ENCODE results near the gene DOC2B.
"Not testable (repeated sequence)": the region's sequence is repeated elsewhere in the genome, so short reads cannot be mapped to it uniquely, and the experiment has no call there.

Gene DOC2B

GRCh38 chr17:142102-142661, 39.3 kb downstream of the DOC2B start:
- no peak overlapping the region for H3K27ac ChIP-seq (replicated peaks; ENCODE audit: low read length)
- H2BK12ac ChIP-seq (ENCODE audit: low read length), result no peak overlapping the region
- H2BK5ac ChIP-seq (ENCODE audit: low read length), result no peak overlapping the region
- no peak overlapping the region for H2AFZ ChIP-seq (ENCODE audit: low read length)
- peaks cover 0 to 9% (median 8%) of the 10 kb centered on the region in 3 experiments for H3K27me3 ChIP-seq (ENCODE audit: control insufficient read depth in 3 of 3, insufficient read depth in 3 of 3, low read depth in 1 of 3, low read length in 3 of 3)
- H3K4ac ChIP-seq (ENCODE audit: low read length), result no peak overlapping the region
- WGBS, 2 donors (ENCODE audit: extremely low coverage in 2 of 2, insufficient read length in 2 of 2, insufficient replicate concordance in 1 of 2), result no CpG with 5 or more reads among the region's 23 CpGs
- H3K18ac ChIP-seq (ENCODE audit: low read length), result no peak overlapping the region
- no peak overlapping the region for H3K9ac ChIP-seq (ENCODE audit: low read depth, low read length, poor library complexity)
- no peak overlapping the region for H4K8ac ChIP-seq (ENCODE audit: low read depth, low read length)
- no peaks in the 10 kb centered on the region for H3K36me3 ChIP-seq (replicated peaks in 1 of 2; ENCODE audit: control insufficient read depth in 2 of 2, insufficient read depth in 2 of 2, low read length in 2 of 2)
- H3K23ac ChIP-seq (ENCODE audit: low read depth, low read length, poor library complexity), result no peak overlapping the region
- H3K4me3 ChIP-seq (ENCODE audit: low read length in 2 of 2), result no peak overlapping the region
- H3K79me1 ChIP-seq (ENCODE audit: low read depth, low read length), result no peaks in the 10 kb centered on the region
- no peak overlapping the region for H2AK5ac ChIP-seq (ENCODE audit: low read depth, low read length)
- no peak overlapping the region for H3K14ac ChIP-seq (ENCODE audit: low read length)
- H4K91ac ChIP-seq (ENCODE audit: low read depth, low read length, poor library complexity), result no peak overlapping the region
- H3K9me3 ChIP-seq (replicated peaks in 1 of 2; ENCODE audit: control insufficient read depth in 2 of 2, insufficient read depth in 1 of 2, low read depth in 1 of 2, low read length in 2 of 2), result no peaks in the 10 kb centered on the region
- H2BK120ac ChIP-seq (ENCODE audit: low read depth, low read length), result no peak overlapping the region
- DNase-seq (ENCODE audit: low spot score), result no peak
- H2BK15ac ChIP-seq (ENCODE audit: low read length), result no peak overlapping the region
- H3K4me2 ChIP-seq (ENCODE audit: insufficient read depth, low read length, poor library complexity, severe bottlenecking), result no peak overlapping the region
- H3K4me1 ChIP-seq (ENCODE audit: control insufficient read depth in 2 of 2, insufficient read depth in 1 of 2, low read depth in 1 of 2, low read length in 2 of 2), result peaks cover 0 to 3% of the 10 kb centered on the region in 2 donors

- H3K36me3 ChIP-seq (replicated peaks in 1 of 2; ENCODE audit: control insufficient read depth in 2 of 2, insufficient read depth in 2 of 2, low read length in 2 of 2); H2AFZ ChIP-seq (ENCODE audit: low read length); H3K27me3 ChIP-seq (ENCODE audit: control insufficient read depth in 3 of 3, insufficient read depth in 3 of 3, low read depth in 1 of 3, low read length in 3 of 3); H3K9me3 ChIP-seq (replicated peaks in 1 of 2; ENCODE audit: control insufficient read depth in 2 of 2, insufficient read depth in 1 of 2, low read depth in 1 of 2, low read length in 2 of 2); H4K8ac ChIP-seq (ENCODE audit: low read depth, low read length); H2BK5ac ChIP-seq (ENCODE audit: low read length); H3K4ac ChIP-seq (ENCODE audit: low read length); H2BK15ac ChIP-seq (ENCODE audit: low read length); H3K4me1 ChIP-seq (ENCODE audit: control insufficient read depth in 2 of 2, insufficient read depth in 1 of 2, low read depth in 1 of 2, low read length in 2 of 2); DNase-seq (ENCODE audit: low spot score); H2BK12ac ChIP-seq (ENCODE audit: low read length); H3K9ac ChIP-seq (ENCODE audit: low read depth, low read length, poor library complexity); H3K14ac ChIP-seq (ENCODE audit: low read length); H3K79me1 ChIP-seq (ENCODE audit: low read depth, low read length); H3K23ac ChIP-seq (ENCODE audit: low read depth, low read length, poor library complexity); H3K4me3 ChIP-seq (ENCODE audit: low read length in 2 of 2); H3K27ac ChIP-seq (replicated peaks; ENCODE audit: low read length); H3K4me2 ChIP-seq (ENCODE audit: insufficient read depth, low read length, poor library complexity, severe bottlenecking); H4K91ac ChIP-seq (ENCODE audit: low read depth, low read length, poor library complexity); H2BK120ac ChIP-seq (ENCODE audit: low read depth, low read length); H3K18ac ChIP-seq (ENCODE audit: low read length); H2AK5ac ChIP-seq (ENCODE audit: low read depth, low read length): not testable (repeated sequence)
- no CpG with 5 or more reads among the region's 22 CpGs for WGBS, 2 donors (ENCODE audit: extremely low coverage in 2 of 2, insufficient read length in 2 of 2, insufficient replicate concordance in 1 of 2)
Observed at GRCh38 chr17:139401-140205, 41.8 kb downstream of the DOC2B start.

- H3K27ac ChIP-seq (replicated peaks; ENCODE audit: low read length); H2AK5ac ChIP-seq (ENCODE audit: low read depth, low read length); H2AFZ ChIP-seq (ENCODE audit: low read length); H2BK15ac ChIP-seq (ENCODE audit: low read length); H3K14ac ChIP-seq (ENCODE audit: low read length); H3K79me1 ChIP-seq (ENCODE audit: low read depth, low read length); H3K18ac ChIP-seq (ENCODE audit: low read length); H4K91ac ChIP-seq (ENCODE audit: low read depth, low read length, poor library complexity); H3K23ac ChIP-seq (ENCODE audit: low read depth, low read length, poor library complexity); H3K27me3 ChIP-seq (ENCODE audit: control insufficient read depth in 3 of 3, insufficient read depth in 3 of 3, low read depth in 1 of 3, low read length in 3 of 3); H3K9ac ChIP-seq (ENCODE audit: low read depth, low read length, poor library complexity); H3K4ac ChIP-seq (ENCODE audit: low read length); DNase-seq (ENCODE audit: low spot score); H2BK12ac ChIP-seq (ENCODE audit: low read length); H2BK120ac ChIP-seq (ENCODE audit: low read depth, low read length); H2BK5ac ChIP-seq (ENCODE audit: low read length); H3K36me3 ChIP-seq (replicated peaks in 1 of 2; ENCODE audit: control insufficient read depth in 2 of 2, insufficient read depth in 2 of 2, low read length in 2 of 2); H3K4me1 ChIP-seq (ENCODE audit: control insufficient read depth in 2 of 2, insufficient read depth in 1 of 2, low read depth in 1 of 2, low read length in 2 of 2); H4K8ac ChIP-seq (ENCODE audit: low read depth, low read length); H3K9me3 ChIP-seq (replicated peaks in 1 of 2; ENCODE audit: control insufficient read depth in 2 of 2, insufficient read depth in 1 of 2, low read depth in 1 of 2, low read length in 2 of 2); H3K4me2 ChIP-seq (ENCODE audit: insufficient read depth, low read length, poor library complexity, severe bottlenecking); H3K4me3 ChIP-seq (ENCODE audit: low read length in 2 of 2): not testable (repeated sequence)
- no CpG with 5 or more reads among the region's 16 CpGs for WGBS, 2 donors (ENCODE audit: extremely low coverage in 2 of 2, insufficient read length in 2 of 2, insufficient replicate concordance in 1 of 2)
Observed at GRCh38 chr17:137166-137807, 44.2 kb downstream of the DOC2B start, which contains the start of gene SCGB1C2. TSS of gene SCGB1C2 (plus strand) at chr17:137569. CDS start at chr17:137591, 22 bp downstream.

- H3K4me1 ChIP-seq (ENCODE audit: control insufficient read depth in 2 of 2, insufficient read depth in 1 of 2, low read depth in 1 of 2, low read length in 2 of 2); H3K4me2 ChIP-seq (ENCODE audit: insufficient read depth, low read length, poor library complexity, severe bottlenecking); H3K27me3 ChIP-seq (ENCODE audit: control insufficient read depth in 3 of 3, insufficient read depth in 3 of 3, low read depth in 1 of 3, low read length in 3 of 3); H2AK5ac ChIP-seq (ENCODE audit: low read depth, low read length); H3K23ac ChIP-seq (ENCODE audit: low read depth, low read length, poor library complexity); H2BK12ac ChIP-seq (ENCODE audit: low read length); H3K4ac ChIP-seq (ENCODE audit: low read length); H4K8ac ChIP-seq (ENCODE audit: low read depth, low read length); H2BK5ac ChIP-seq (ENCODE audit: low read length); H3K79me1 ChIP-seq (ENCODE audit: low read depth, low read length); H3K18ac ChIP-seq (ENCODE audit: low read length); H3K27ac ChIP-seq (replicated peaks; ENCODE audit: low read length); H3K9ac ChIP-seq (ENCODE audit: low read depth, low read length, poor library complexity); H2AFZ ChIP-seq (ENCODE audit: low read length); H2BK120ac ChIP-seq (ENCODE audit: low read depth, low read length); H3K4me3 ChIP-seq (ENCODE audit: low read length in 2 of 2); DNase-seq (ENCODE audit: low spot score); H4K91ac ChIP-seq (ENCODE audit: low read depth, low read length, poor library complexity); H2BK15ac ChIP-seq (ENCODE audit: low read length); H3K36me3 ChIP-seq (replicated peaks in 1 of 2; ENCODE audit: control insufficient read depth in 2 of 2, insufficient read depth in 2 of 2, low read length in 2 of 2); H3K14ac ChIP-seq (ENCODE audit: low read length); H3K9me3 ChIP-seq (replicated peaks in 1 of 2; ENCODE audit: control insufficient read depth in 2 of 2, insufficient read depth in 1 of 2, low read depth in 1 of 2, low read length in 2 of 2): not testable (repeated sequence)
- no CpG with 5 or more reads among the region's 4 CpGs for WGBS, 2 donors (ENCODE audit: extremely low coverage in 2 of 2, insufficient read length in 2 of 2, insufficient replicate concordance in 1 of 2)
Observed at GRCh38 chr17:136531-136930, 44.9 kb downstream of the DOC2B start.

Data from neuronal stem cell (in vitro differentiated cells).